22Rv1 (cell line): ENCODE data around the gene NUP210L.

Experiments used
- CTCF ChIP-seq: fragments of 450-650 bp; IDR thresholded peaks from 2 replicates; pipeline ENCODE4 v1.5.1; 2017; ENCODE audit warnings: mild to moderate bottlenecking
- ZFX ChIP-seq: fragments of 450-650 bp; IDR thresholded peaks from 2 replicates; pipeline ENCODE4 v1.6.1; 2017; ENCODE audit warnings: antibody characterized with exemption, borderline replicate concordance

- TF ChIP-seq ZFX (no peak), CTCF (peak; percentile 82)
Observed at GRCh38 chr1:154145986-154146385, 8.9 kb downstream of the NUP210L start.
